NB4 (cell line): ENCODE measurements around the gene ARHGEF4.

ENCODE experiments used
- MYC ChIP-seq: IDR thresholded peaks from 2 replicates; pipeline ENCODE4 v1.6.1; 2011; ENCODE audit warnings: low read depth, low read length
- POLR2A ChIP-seq: IDR thresholded peaks from 2 replicates; pipeline ENCODE4 v1.6.1; 2011; ENCODE audit warnings: mild to moderate bottlenecking; ENCODE audit not compliant: insufficient read length; ENCODE audit errors: extremely low read depth
- TF ChIP-seq, protein P1 (sequence below): IDR thresholded peaks from one replicate; pipeline ENCODE4 v1.5.1; 2012; ENCODE audit warnings: low read depth, low read length

DNA sequence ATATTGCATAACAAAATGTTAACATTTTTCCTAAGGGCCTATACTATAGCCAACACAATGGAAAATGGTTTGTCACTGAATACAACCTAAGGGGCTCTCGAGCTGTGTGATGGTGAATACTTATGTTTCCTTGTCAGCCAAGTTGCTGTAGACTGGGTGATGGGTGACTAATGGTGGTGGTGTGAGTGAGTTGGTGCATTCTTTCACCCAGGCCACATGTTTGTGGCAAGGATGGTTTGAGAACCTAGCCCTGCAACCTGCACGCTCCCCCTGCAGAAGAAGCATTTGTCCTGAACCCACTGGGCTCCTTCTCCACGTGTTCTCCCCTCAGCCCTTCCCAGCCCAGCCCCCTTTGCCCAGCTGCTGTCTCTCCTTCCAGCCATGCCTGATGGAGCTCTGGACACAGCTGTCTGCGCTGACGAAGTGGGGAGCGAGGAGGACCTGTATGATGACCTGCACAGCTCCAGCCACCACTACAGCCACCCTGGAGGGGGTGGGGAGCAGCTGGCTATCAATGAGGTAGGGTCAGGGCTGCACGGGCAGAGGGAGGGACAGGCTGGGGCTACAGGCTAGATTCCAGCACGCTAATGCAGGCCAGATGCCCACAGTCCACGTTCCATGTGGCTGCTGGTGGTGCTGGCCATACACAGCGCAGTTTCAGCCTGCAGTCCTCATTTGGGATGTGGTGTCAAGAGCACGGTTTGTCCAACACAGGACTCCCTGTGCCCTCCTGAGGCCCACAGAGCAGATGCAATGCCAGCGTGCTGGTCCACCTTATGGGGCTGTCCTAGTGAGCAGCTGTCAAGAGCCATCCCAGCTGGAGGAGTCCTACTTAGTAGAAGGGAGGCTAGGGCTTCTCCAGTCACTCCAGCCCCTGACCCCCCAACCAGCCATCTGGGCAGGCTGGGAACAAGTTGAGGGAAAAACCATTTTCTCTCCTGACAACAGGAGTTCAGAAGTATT, 191.1 kb downstream of the ARHGEF4 start:
- TF ChIP-seq, protein P1, sequence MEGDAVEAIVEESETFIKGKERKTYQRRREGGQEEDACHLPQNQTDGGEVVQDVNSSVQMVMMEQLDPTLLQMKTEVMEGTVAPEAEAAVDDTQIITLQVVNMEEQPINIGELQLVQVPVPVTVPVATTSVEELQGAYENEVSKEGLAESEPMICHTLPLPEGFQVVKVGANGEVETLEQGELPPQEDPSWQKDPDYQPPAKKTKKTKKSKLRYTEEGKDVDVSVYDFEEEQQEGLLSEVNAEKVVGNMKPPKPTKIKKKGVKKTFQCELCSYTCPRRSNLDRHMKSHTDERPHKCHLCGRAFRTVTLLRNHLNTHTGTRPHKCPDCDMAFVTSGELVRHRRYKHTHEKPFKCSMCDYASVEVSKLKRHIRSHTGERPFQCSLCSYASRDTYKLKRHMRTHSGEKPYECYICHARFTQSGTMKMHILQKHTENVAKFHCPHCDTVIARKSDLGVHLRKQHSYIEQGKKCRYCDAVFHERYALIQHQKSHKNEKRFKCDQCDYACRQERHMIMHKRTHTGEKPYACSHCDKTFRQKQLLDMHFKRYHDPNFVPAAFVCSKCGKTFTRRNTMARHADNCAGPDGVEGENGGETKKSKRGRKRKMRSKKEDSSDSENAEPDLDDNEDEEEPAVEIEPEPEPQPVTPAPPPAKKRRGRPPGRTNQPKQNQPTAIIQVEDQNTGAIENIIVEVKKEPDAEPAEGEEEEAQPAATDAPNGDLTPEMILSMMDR = no peak
- TF ChIP-seq POLR2A (no peak), MYC (no peak)
